Measurements from ENCODE around the gene DNAJC2. TPM values are rescaled to one million over a fixed set of nuclear protein-coding genes. Genes with fewer than 3 reads are reported as not detected.
"Not testable (repeated sequence)": the region's sequence is repeated elsewhere in the genome, so short reads cannot be mapped to it uniquely, and the experiment has no call there.

DNAJC2 gene
- total RNA-seq, 1 donor from 2014 or later: 15.6 TPM

DNA sequence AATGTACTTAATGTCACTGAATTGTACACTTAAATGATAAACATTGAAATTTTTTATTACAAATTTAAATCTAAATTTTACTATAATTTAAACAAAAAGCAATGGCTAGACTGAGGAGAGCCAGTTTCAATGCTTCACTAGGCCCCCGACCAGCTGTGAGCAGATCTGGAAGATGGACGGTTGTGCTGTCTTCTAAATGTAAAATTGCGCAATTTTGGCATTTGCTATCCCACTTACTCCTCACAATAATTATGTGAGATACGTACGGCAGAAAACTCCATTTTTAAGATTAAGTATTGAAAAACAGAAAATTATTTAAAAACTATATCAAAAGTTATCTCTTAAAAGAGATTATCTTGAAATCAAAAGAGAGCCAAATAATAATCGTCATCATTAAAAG lies 71.2 kb downstream of the DNAJC2 start:
- DNase-seq (ENCODE audit: low spot score): not testable (repeated sequence)

DNA sequence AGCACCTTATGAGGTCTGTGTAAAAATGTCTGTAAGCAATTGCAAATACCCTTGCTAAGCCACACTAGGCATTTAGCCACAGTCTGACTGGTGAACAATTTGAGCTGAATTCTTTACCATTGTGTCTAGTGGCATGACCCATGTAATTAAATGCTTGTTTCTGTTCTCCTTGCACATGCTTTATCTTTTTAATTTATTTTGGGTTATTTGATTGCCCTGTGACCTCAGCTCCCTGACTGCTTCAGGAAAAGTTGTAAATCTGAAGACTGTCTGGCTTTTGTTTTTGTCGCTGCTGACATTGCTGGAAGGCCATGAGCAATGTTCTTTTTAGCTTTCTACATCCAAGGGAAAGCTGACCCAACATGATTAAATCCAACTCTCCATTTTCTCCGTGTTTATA lies 78.3 kb downstream of the DNAJC2 start:
- not testable (repeated sequence) for DNase-seq (ENCODE audit: low spot score)

DNA sequence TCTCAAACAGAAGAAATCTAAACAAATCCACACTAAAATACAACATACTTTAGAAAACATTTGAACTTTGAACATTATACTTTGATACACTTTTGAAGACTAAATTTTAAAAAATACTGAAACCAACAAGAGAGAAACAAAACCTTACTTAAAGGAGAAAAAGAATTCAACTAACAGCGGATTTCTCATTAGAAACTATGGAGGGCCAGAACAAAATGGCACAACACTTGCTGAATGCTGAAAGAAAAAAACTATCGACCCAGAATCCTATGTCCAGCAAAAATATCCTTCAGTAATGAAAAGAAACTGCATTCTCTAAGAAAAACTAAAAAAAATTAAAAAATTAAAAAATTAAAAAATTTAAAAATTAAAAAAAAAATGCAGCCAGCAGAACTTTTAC lies 80.5 kb downstream of the DNAJC2 start:
- DNase-seq (ENCODE audit: low spot score): not testable (repeated sequence)

Other genes with a start within 250 kb of the DNAJC2 start
- 18.8 TPM for gene NAPEPLD, start 195.7 kb downstream of the DNAJC2 start, total RNA-seq (ENCODE audit: insufficient read depth, low replicate concordance)
- gene PMPCB, start 47.3 kb downstream of the DNAJC2 start, total RNA-seq (ENCODE audit: insufficient read depth, low replicate concordance): 38.0 TPM
- gene PSMC2, start 2.9 kb upstream of the DNAJC2 start, total RNA-seq (ENCODE audit: insufficient read depth, low replicate concordance): 60.9 TPM
- not detected for gene SLC26A5, start 101.4 kb upstream of the DNAJC2 start, total RNA-seq (ENCODE audit: insufficient read depth, low replicate concordance)